ENCODE results near the gene TAS2R1. TPM values are rescaled to one million over a fixed set of nuclear protein-coding genes. Genes with fewer than 3 reads are reported as not detected.
"Not testable (repeated sequence)": the region's sequence is repeated elsewhere in the genome, so short reads cannot be mapped to it uniquely, and the experiment has no call there.

TAS2R1 gene
- total RNA-seq, 1 donor from 2014 or later = not detected

GRCh38 chr5:9624196-9624947, 5.8 kb downstream of the TAS2R1 start:
- intact Hi-C loops (cut with DNase I) = loop anchor here (5.0 kb wide), 1 partner anchor 337 kb away; no protein-coding TSS in a partner anchor
- no peak for DNase-seq (ENCODE audit: low spot score)

- intact Hi-C loops (cut with DNase I) = loop anchor here (5.0 kb wide), 1 partner anchor 336 kb away; no protein-coding TSS in a partner anchor
- no peak for DNase-seq (ENCODE audit: low spot score)
Observed at GRCh38 chr5:9623661-9624060, 6.5 kb downstream of the TAS2R1 start.

GRCh38 chr5:9622971-9623421, 7.2 kb downstream of the TAS2R1 start:
- DNase-seq (ENCODE audit: low spot score) = no peak

GRCh38 chr5:9621379-9621903, 8.7 kb downstream of the TAS2R1 start:
- DNase-seq (ENCODE audit: low spot score) = no peak
- intact Hi-C loops (cut with DNase I) = loop anchor here (5.0 kb wide), 1 partner anchor 334 kb away; no protein-coding TSS in a partner anchor

More at GRCh38 chr5:9622971-9623421, 7.2 kb downstream of the TAS2R1 start:
- intact Hi-C loops (cut with DNase I) = loop anchor here (5.0 kb wide), 1 partner anchor 336 kb away; no protein-coding TSS in a partner anchor

GRCh38 chr5:9619331-9620092, 10.6 kb downstream of the TAS2R1 start:
- no peak for DNase-seq (ENCODE audit: low spot score)
- intact Hi-C loops (cut with DNase I) = loop anchor here (5.0 to 10.0 kb wide), 4 partner anchors 72 to 465 kb away; partner anchors contain the start of gene SEMA5A

GRCh38 chr5:9617739-9618504, 12.2 kb downstream of the TAS2R1 start:
- no peak for DNase-seq (ENCODE audit: low spot score)
- intact Hi-C loops (cut with DNase I) = loop anchor here (5.0 to 10.0 kb wide), 3 partner anchors 71 to 463 kb away; partner anchors contain the start of gene SEMA5A

- DNase-seq (ENCODE audit: low spot score) = no peak
- intact Hi-C loops (cut with DNase I) = loop anchor here (5.0 to 10.0 kb wide), 3 partner anchors 70 to 462 kb away; partner anchors contain the start of gene SEMA5A
Observed at GRCh38 chr5:9617221-9617620, 12.9 kb downstream of the TAS2R1 start.

- intact Hi-C loops (cut with DNase I) = loop anchor here (5.0 to 10.0 kb wide), 3 partner anchors 68 to 461 kb away; partner anchors contain the start of gene SEMA5A
- DNase-seq (ENCODE audit: low spot score) = no peak
Observed at GRCh38 chr5:9615331-9615730, 14.8 kb downstream of the TAS2R1 start.

GRCh38 chr5:9613360-9613759, 16.8 kb downstream of the TAS2R1 start:
- intact Hi-C loops (cut with DNase I) = loop anchor here (10.0 kb wide), 2 partner anchors 249 to 459 kb away; no protein-coding TSS in a partner anchor
- DNase-seq (ENCODE audit: low spot score) = no peak

GRCh38 chr5:9610969-9611368, 19.2 kb downstream of the TAS2R1 start:
- DNase-seq (ENCODE audit: low spot score) = no peak
- intact Hi-C loops (cut with DNase I) = loop anchor here (10.0 kb wide), 2 partner anchors 246 to 456 kb away; no protein-coding TSS in a partner anchor

GRCh38 chr5:9610364-9610763, 19.8 kb downstream of the TAS2R1 start:
- no peak for DNase-seq (ENCODE audit: low spot score)
- intact Hi-C loops (cut with DNase I) = loop anchor here (10.0 kb wide), 2 partner anchors 246 to 456 kb away; no protein-coding TSS in a partner anchor

GRCh38 chr5:9608093-9608492, 22.1 kb downstream of the TAS2R1 start:
- intact Hi-C loops (cut with DNase I) = no loop called here
- DNase-seq (ENCODE audit: low spot score) = no peak

- DNase-seq (ENCODE audit: low spot score) = no peak
- intact Hi-C loops (cut with DNase I) = no loop called here
Observed at GRCh38 chr5:9605041-9605838, 24.9 kb downstream of the TAS2R1 start.

- DNase-seq (ENCODE audit: low spot score) = no peak
- intact Hi-C loops (cut with DNase I) = no loop called here
Observed at GRCh38 chr5:9604416-9604815, 25.7 kb downstream of the TAS2R1 start.

- no peak for DNase-seq (ENCODE audit: low spot score)
- intact Hi-C loops (cut with DNase I) = no loop called here
Observed at GRCh38 chr5:9601055-9601739, 29.0 kb downstream of the TAS2R1 start.

GRCh38 chr5:9599391-9599790, 30.8 kb downstream of the TAS2R1 start:
- intact Hi-C loops (cut with DNase I) = no loop called here
- DNase-seq (ENCODE audit: low spot score) = no peak

GRCh38 chr5:9598329-9598728, 31.8 kb downstream of the TAS2R1 start:
- DNase-seq (ENCODE audit: low spot score); intact Hi-C loops (cut with DNase I): not testable (repeated sequence)

GRCh38 chr5:9597322-9597721, 32.8 kb downstream of the TAS2R1 start:
- DNase-seq (ENCODE audit: low spot score); intact Hi-C loops (cut with DNase I): not testable (repeated sequence)

Data from cardiac septum (tissue), 1 donor.